ENCODE data around the gene FOXP1.

- TF ChIP-seq RAD21 (IDR thresholded peaks at IDR 0.05) (no peak), REST (IDR thresholded peaks at IDR 0.05) (no peak), CTCF (IDR thresholded peaks at IDR 0.05; ENCODE audit: low read depth, low read length, missing input control) (no peak), ATF3 (IDR thresholded peaks at IDR 0.05) (no peak)
Measured at GRCh38 chr3:71402911-71403310, 180.6 kb downstream of the FOXP1 start.
